Prostate gland (tissue), 2 donors: Measurements from ENCODE around the gene APOBEC2.

Source experiments
- POLR2A ChIP-seq: fragments of 450-650 bp; IDR thresholded peaks from one replicate; pipeline ENCODE4 v1.6.1; 2016; ENCODE audit warnings: antibody characterized with exemption, mild to moderate bottlenecking
- TF ChIP-seq, protein P1 (sequence below), 4 experiments: fragments of 200-600 bp in 2 of 4; fragments of 450-650 bp in 2 of 4; sonication (generic) in 2 of 4; IDR thresholded peaks; 1 replicate in 3 of 4; 2 replicates in 1 of 4; pipeline ENCODE4 v1.5.1; 2016 to 2019; ENCODE audit warnings: antibody characterized with exemption in 4 of 4, mild to moderate bottlenecking in 2 of 4, moderate library complexity in 2 of 4

DNA sequence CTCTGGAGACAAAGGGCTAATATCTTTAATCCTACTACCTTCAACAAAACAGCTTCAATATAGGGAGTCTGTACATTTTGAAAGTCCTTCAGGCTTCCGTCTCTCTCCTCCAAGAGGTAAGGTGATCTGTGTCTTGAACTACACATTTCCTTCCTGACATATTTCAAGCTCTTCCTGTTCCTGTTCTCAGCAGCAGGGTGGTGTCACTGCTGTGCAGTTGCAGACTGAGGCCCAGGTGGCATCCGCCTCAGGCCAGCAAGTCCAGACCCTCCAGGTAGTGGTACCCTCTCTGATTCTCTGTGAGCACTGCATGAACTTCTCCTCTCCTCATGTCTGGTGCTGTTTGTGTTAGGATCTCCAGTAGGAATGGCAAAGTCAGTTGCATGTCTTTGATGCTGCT, 27.6 kb downstream of the APOBEC2 start:
- TF ChIP-seq, protein P1, sequence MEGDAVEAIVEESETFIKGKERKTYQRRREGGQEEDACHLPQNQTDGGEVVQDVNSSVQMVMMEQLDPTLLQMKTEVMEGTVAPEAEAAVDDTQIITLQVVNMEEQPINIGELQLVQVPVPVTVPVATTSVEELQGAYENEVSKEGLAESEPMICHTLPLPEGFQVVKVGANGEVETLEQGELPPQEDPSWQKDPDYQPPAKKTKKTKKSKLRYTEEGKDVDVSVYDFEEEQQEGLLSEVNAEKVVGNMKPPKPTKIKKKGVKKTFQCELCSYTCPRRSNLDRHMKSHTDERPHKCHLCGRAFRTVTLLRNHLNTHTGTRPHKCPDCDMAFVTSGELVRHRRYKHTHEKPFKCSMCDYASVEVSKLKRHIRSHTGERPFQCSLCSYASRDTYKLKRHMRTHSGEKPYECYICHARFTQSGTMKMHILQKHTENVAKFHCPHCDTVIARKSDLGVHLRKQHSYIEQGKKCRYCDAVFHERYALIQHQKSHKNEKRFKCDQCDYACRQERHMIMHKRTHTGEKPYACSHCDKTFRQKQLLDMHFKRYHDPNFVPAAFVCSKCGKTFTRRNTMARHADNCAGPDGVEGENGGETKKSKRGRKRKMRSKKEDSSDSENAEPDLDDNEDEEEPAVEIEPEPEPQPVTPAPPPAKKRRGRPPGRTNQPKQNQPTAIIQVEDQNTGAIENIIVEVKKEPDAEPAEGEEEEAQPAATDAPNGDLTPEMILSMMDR (IDR thresholded peaks at IDR 0.05) = no peak
- TF ChIP-seq POLR2A = no peak
